Measurements from ENCODE around the gene NKX3-2. TPM values are rescaled to one million over a fixed set of nuclear protein-coding genes. Genes with fewer than 3 reads are reported as not detected.

Gene NKX3-2
- total and polyA plus RNA-seq, 5 donors from 2014 or later: not detected

- no peaks in the 10 kb centered on the region for H3K36me3 ChIP-seq (ENCODE audit: control insufficient read depth, insufficient read depth, low read length)
- H3K27ac Mint-ChIP-seq: no peak overlapping the region
- no peak for ATAC-seq (ENCODE audit: low read depth in 2 of 2)
- H3K9me3 Mint-ChIP-seq: peaks cover 0 to 12% (median 0%) of the 10 kb centered on the region in 7 donors
- H3K4me1 ChIP-seq (ENCODE audit: control insufficient read depth, insufficient read depth, low read length, poor library complexity, severe bottlenecking): peaks cover 14% of the 10 kb centered on the region
- peaks cover 45% of the 10 kb centered on the region for H3K27me3 ChIP-seq (ENCODE audit: control insufficient read depth, insufficient read depth, low read length)
- peaks cover 91% of the 10 kb centered on the region for H3K27me3 Mint-ChIP-seq
- no peak overlapping the region for H3K27ac ChIP-seq (ENCODE audit: insufficient read depth, low read length, poor library complexity, severe bottlenecking)
- peaks cover 0 to 20% (median 4%) of the 10 kb centered on the region in 4 donors for H3K4me1 Mint-ChIP-seq
- no peak overlapping the region for H3K4me3 ChIP-seq (ENCODE audit: low read depth, low read length)
- peaks cover 5 to 12% of the 10 kb centered on the region in 2 experiments for H3K9me3 ChIP-seq (ENCODE audit: control insufficient read depth in 2 of 2, low read length in 2 of 2)
- H3K4me3 Mint-ChIP-seq: peak overlapping the region in 1 of 4 donors; percentile 60
- DNase-seq: no peak
- H3K36me3 Mint-ChIP-seq: no peaks in the 10 kb centered on the region
Measured at GRCh38 chr4:13523105-13523477, 21.2 kb downstream of the NKX3-2 start.

- H3K4me3 Mint-ChIP-seq: peak overlapping the region in 1 of 4 donors; percentile 60
- no peaks in the 10 kb centered on the region for H3K36me3 ChIP-seq (ENCODE audit: control insufficient read depth, insufficient read depth, low read length)
- H3K4me3 ChIP-seq (ENCODE audit: low read depth, low read length): no peak overlapping the region
- H3K27ac Mint-ChIP-seq: no peak overlapping the region
- H3K27me3 ChIP-seq (ENCODE audit: control insufficient read depth, insufficient read depth, low read length): peaks cover 45% of the 10 kb centered on the region
- no peaks in the 10 kb centered on the region for H3K36me3 Mint-ChIP-seq
- peaks cover 91% of the 10 kb centered on the region for H3K27me3 Mint-ChIP-seq
- H3K9me3 ChIP-seq (ENCODE audit: control insufficient read depth in 2 of 2, low read length in 2 of 2): peaks cover 5 to 12% of the 10 kb centered on the region in 2 experiments
- peaks cover 0 to 18% (median 3%) of the 10 kb centered on the region in 4 donors for H3K4me1 Mint-ChIP-seq
- peaks cover 0 to 12% (median 0%) of the 10 kb centered on the region in 7 donors for H3K9me3 Mint-ChIP-seq
- H3K27ac ChIP-seq (ENCODE audit: insufficient read depth, low read length, poor library complexity, severe bottlenecking): no peak overlapping the region
- no peak for ATAC-seq (ENCODE audit: low read depth in 2 of 2)
- no peak for DNase-seq
- peaks cover 8% of the 10 kb centered on the region for H3K4me1 ChIP-seq (ENCODE audit: control insufficient read depth, insufficient read depth, low read length, poor library complexity, severe bottlenecking)
Measured at GRCh38 chr4:13522282-13523104, 21.8 kb downstream of the NKX3-2 start.

- Histone ChIP-seq H3K9me3 (ENCODE audit: control insufficient read depth in 2 of 2, low read length in 2 of 2) (peaks cover 5 to 12% of the 10 kb centered on the region in 2 experiments), H3K4me3 (ENCODE audit: low read depth, low read length) (no peak overlapping the region), H3K27ac (ENCODE audit: insufficient read depth, low read length, poor library complexity, severe bottlenecking) (no peak overlapping the region), H3K36me3 (ENCODE audit: control insufficient read depth, insufficient read depth, low read length) (no peaks in the 10 kb centered on the region), H3K4me1 (ENCODE audit: control insufficient read depth, insufficient read depth, low read length, poor library complexity, severe bottlenecking) (peaks cover 7% of the 10 kb centered on the region), H3K27me3 (ENCODE audit: control insufficient read depth, insufficient read depth, low read length) (peaks cover 48% of the 10 kb centered on the region)
- peaks cover 85% of the 10 kb centered on the region for H3K27me3 Mint-ChIP-seq
- DNase-seq (no peak), ATAC-seq (ENCODE audit: low read depth in 2 of 2) (no peak)
- peaks cover 0 to 15% (median under 1%) of the 10 kb centered on the region in 4 donors for H3K4me1 Mint-ChIP-seq
- no peaks in the 10 kb centered on the region for H3K36me3 Mint-ChIP-seq
- no peak overlapping the region for H3K27ac Mint-ChIP-seq
- peaks cover 0 to 12% (median 0%) of the 10 kb centered on the region in 7 donors for H3K9me3 Mint-ChIP-seq
- H3K4me3 Mint-ChIP-seq: no peak overlapping the region
Measured at GRCh38 chr4:13521047-13521446, 23.3 kb downstream of the NKX3-2 start.

GRCh38 chr4:13516315-13516860, 27.9 kb downstream of the NKX3-2 start:
- no peaks in the 10 kb centered on the region for H3K36me3 ChIP-seq (ENCODE audit: control insufficient read depth, insufficient read depth, low read length)
- Mint-ChIP-seq H3K27ac (no peak overlapping the region), H3K36me3 (no peaks in the 10 kb centered on the region), H3K4me1 (no peaks in the 10 kb centered on the region), H3K9me3 (no peaks in the 10 kb centered on the region), H3K4me3 (no peak overlapping the region), H3K27me3 (peaks cover 64% of the 10 kb centered on the region)
- H3K27me3 ChIP-seq (ENCODE audit: control insufficient read depth, insufficient read depth, low read length): peaks cover 40% of the 10 kb centered on the region
- H3K4me3 ChIP-seq (ENCODE audit: low read depth, low read length): no peak overlapping the region
- no peak for DNase-seq
- H3K27ac ChIP-seq (ENCODE audit: insufficient read depth, low read length, poor library complexity, severe bottlenecking): no peak overlapping the region
- no peaks in the 10 kb centered on the region for H3K9me3 ChIP-seq (ENCODE audit: control insufficient read depth in 2 of 2, low read length in 2 of 2)
- no peak for ATAC-seq (ENCODE audit: low read depth in 2 of 2)
- H3K4me1 ChIP-seq (ENCODE audit: control insufficient read depth, insufficient read depth, low read length, poor library complexity, severe bottlenecking): no peaks in the 10 kb centered on the region

GRCh38 chr4:13515268-13515667, 29.0 kb downstream of the NKX3-2 start:
- ATAC-seq (ENCODE audit: low read depth in 2 of 2) (no peak), DNase-seq (no peak)
- H3K4me3 ChIP-seq (ENCODE audit: low read depth, low read length): no peak overlapping the region
- no peaks in the 10 kb centered on the region for H3K4me1 ChIP-seq (ENCODE audit: control insufficient read depth, insufficient read depth, low read length, poor library complexity, severe bottlenecking)
- no peaks in the 10 kb centered on the region for H3K36me3 ChIP-seq (ENCODE audit: control insufficient read depth, insufficient read depth, low read length)
- peaks cover 35% of the 10 kb centered on the region for H3K27me3 ChIP-seq (ENCODE audit: control insufficient read depth, insufficient read depth, low read length)
- H3K27ac ChIP-seq (ENCODE audit: insufficient read depth, low read length, poor library complexity, severe bottlenecking): no peak overlapping the region
- no peaks in the 10 kb centered on the region for H3K9me3 Mint-ChIP-seq
- no peak overlapping the region for H3K4me3 Mint-ChIP-seq
- no peaks in the 10 kb centered on the region for H3K9me3 ChIP-seq (ENCODE audit: control insufficient read depth in 2 of 2, low read length in 2 of 2)
- H3K27me3 Mint-ChIP-seq: peaks cover 54% of the 10 kb centered on the region
- H3K27ac Mint-ChIP-seq: no peak overlapping the region
- no peaks in the 10 kb centered on the region for H3K4me1 Mint-ChIP-seq
- H3K36me3 Mint-ChIP-seq: no peaks in the 10 kb centered on the region

GRCh38 chr4:13514722-13515121, 29.6 kb downstream of the NKX3-2 start:
- Histone ChIP-seq H3K27ac (ENCODE audit: insufficient read depth, low read length, poor library complexity, severe bottlenecking) (no peak overlapping the region), H3K4me1 (ENCODE audit: control insufficient read depth, insufficient read depth, low read length, poor library complexity, severe bottlenecking) (no peaks in the 10 kb centered on the region), H3K36me3 (ENCODE audit: control insufficient read depth, insufficient read depth, low read length) (no peaks in the 10 kb centered on the region), H3K9me3 (ENCODE audit: control insufficient read depth in 2 of 2, low read length in 2 of 2) (no peaks in the 10 kb centered on the region), H3K27me3 (ENCODE audit: control insufficient read depth, insufficient read depth, low read length) (peaks cover 31% of the 10 kb centered on the region), H3K4me3 (ENCODE audit: low read depth, low read length) (no peak overlapping the region)
- peaks cover 49% of the 10 kb centered on the region for H3K27me3 Mint-ChIP-seq
- no peak overlapping the region for H3K4me3 Mint-ChIP-seq
- no peak for ATAC-seq (ENCODE audit: low read depth in 2 of 2)
- H3K4me1 Mint-ChIP-seq: no peaks in the 10 kb centered on the region
- no peaks in the 10 kb centered on the region for H3K9me3 Mint-ChIP-seq
- H3K36me3 Mint-ChIP-seq: no peaks in the 10 kb centered on the region
- DNase-seq: no peak
- no peak overlapping the region for H3K27ac Mint-ChIP-seq

- peaks cover 27% of the 10 kb centered on the region for H3K27me3 Mint-ChIP-seq
Measured at GRCh38 chr4:13511101-13511500, 33.2 kb downstream of the NKX3-2 start.

More at GRCh38 chr4:13511101-13511500, 33.2 kb downstream of the NKX3-2 start:
- Histone ChIP-seq H3K9me3 (ENCODE audit: control insufficient read depth in 2 of 2, low read length in 2 of 2) (no peaks in the 10 kb centered on the region), H3K4me1 (ENCODE audit: control insufficient read depth, insufficient read depth, low read length, poor library complexity, severe bottlenecking) (no peaks in the 10 kb centered on the region), H3K27ac (ENCODE audit: insufficient read depth, low read length, poor library complexity, severe bottlenecking) (no peak overlapping the region), H3K27me3 (ENCODE audit: control insufficient read depth, insufficient read depth, low read length) (peaks cover 19% of the 10 kb centered on the region), H3K36me3 (ENCODE audit: control insufficient read depth, insufficient read depth, low read length) (no peaks in the 10 kb centered on the region), H3K4me3 (ENCODE audit: low read depth, low read length) (no peak overlapping the region)
- DNase-seq (no peak), ATAC-seq (ENCODE audit: low read depth in 2 of 2) (no peak)
- no peaks in the 10 kb centered on the region for H3K4me1 Mint-ChIP-seq
- no peak overlapping the region for H3K4me3 Mint-ChIP-seq
- H3K36me3 Mint-ChIP-seq: no peaks in the 10 kb centered on the region
- no peak overlapping the region for H3K27ac Mint-ChIP-seq
- H3K9me3 Mint-ChIP-seq: no peaks in the 10 kb centered on the region
